HG03175 (cell line): Measurements from ENCODE around the gene CMSS1.
A peak's percentile ranks its signal among the peaks of the same experiment; 100 is the strongest.
"Not testable (repeated sequence)": the region's sequence is repeated elsewhere in the genome, so short reads cannot be mapped to it uniquely, and the experiment has no call there.

ENCODE experiments used
- ATAC-seq: cut with Tn5 transposase; IDR thresholded peaks from one replicate; pipeline ENCODE4 v1.9.1; 2021; ENCODE audit warnings: mild to moderate bottlenecking, moderate library complexity; ENCODE audit not compliant: unreplicated experiment

The CMSS1 gene

GRCh38 chr3:99817047-99817436, 620 bp upstream of the CMSS1 start:
- no peak for ATAC-seq

- ATAC-seq, result no peak
These were observed 1.2 kb downstream of the CMSS1 start for GRCh38 chr3:99818818-99819217.

GRCh38 chr3:99823723-99824711, 6.4 kb downstream of the CMSS1 start:
- ATAC-seq, result no peak

- no peak for ATAC-seq
These were observed 7.5 kb downstream of the CMSS1 start for GRCh38 chr3:99825004-99825640.

GRCh38 chr3:99829844-99830243, 12.2 kb downstream of the CMSS1 start:
- no peak for ATAC-seq

- ATAC-seq, result no peak
These were observed 16.0 kb downstream of the CMSS1 start for GRCh38 chr3:99833617-99834205.

- ATAC-seq, result no peak
These were observed 16.7 kb downstream of the CMSS1 start for GRCh38 chr3:99834211-99834957.

GRCh38 chr3:99836681-99837080, 19.0 kb downstream of the CMSS1 start:
- ATAC-seq, result no peak

GRCh38 chr3:99837715-99838114, 20.1 kb downstream of the CMSS1 start:
- no peak for ATAC-seq

GRCh38 chr3:99838755-99839154, 21.1 kb downstream of the CMSS1 start:
- no peak for ATAC-seq

- no peak for ATAC-seq
These were observed 22.0 kb downstream of the CMSS1 start for GRCh38 chr3:99839613-99840012.

- ATAC-seq, result not testable (repeated sequence)
These were observed 24.3 kb downstream of the CMSS1 start for GRCh38 chr3:99841949-99842348.

GRCh38 chr3:99842826-99843589, 25.3 kb downstream of the CMSS1 start:
- ATAC-seq, result peak; percentile 74

- peak; percentile 22 for ATAC-seq
These were observed 26.1 kb downstream of the CMSS1 start for GRCh38 chr3:99843590-99844258.

GRCh38 chr3:99845331-99845730, 27.7 kb downstream of the CMSS1 start:
- ATAC-seq, result no peak

GRCh38 chr3:99845999-99846398, 28.3 kb downstream of the CMSS1 start:
- no peak for ATAC-seq

- no peak for ATAC-seq
These were observed 29.0 kb downstream of the CMSS1 start for GRCh38 chr3:99846477-99847160.

- no peak for ATAC-seq
These were observed 30.8 kb downstream of the CMSS1 start for GRCh38 chr3:99848433-99848832.

- no peak for ATAC-seq
These were observed 32.9 kb downstream of the CMSS1 start for GRCh38 chr3:99850608-99851007.
